ENCODE data around the gene MMAB. TPM values are rescaled to one million over a fixed set of nuclear protein-coding genes. Genes with fewer than 3 reads are reported as not detected.

MMAB gene
- total RNA-seq, 1 experiment from 2014 or later = 24.3 TPM

DNA sequence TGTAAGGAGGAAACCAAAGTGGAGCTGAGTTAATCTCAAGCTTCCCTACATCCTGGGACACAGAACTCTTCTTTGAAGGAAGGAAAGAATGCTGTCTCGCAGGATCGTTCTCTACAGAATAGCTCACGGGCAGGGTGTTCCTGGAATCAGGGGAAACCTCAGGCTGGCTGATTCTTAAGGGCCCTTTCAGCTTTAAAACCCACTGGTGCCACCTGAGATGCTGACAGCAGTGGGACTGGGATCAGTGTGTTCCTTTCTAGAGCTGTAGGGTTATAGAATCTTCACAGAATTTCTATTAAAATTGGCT is 48.1 kb downstream of the MMAB start:
- no peaks in the 10 kb centered on the region for H4K20me1 ChIP-seq (ENCODE audit: control insufficient read depth, insufficient read depth, insufficient read length)
- Mint-ChIP-seq H3K4me3 (no peak overlapping the region), H3K36me3 (ENCODE audit: insufficient read depth in 1 of 3, low read depth in 3 of 3) (peaks cover 7 to 37% (median 34%) of the 10 kb centered on the region in 3 experiments), H3K27ac (peak overlapping the region in 2 of 3 experiments; percentile 79 to 94; a peak in 5 of 7 replicates), H3K27me3 (ENCODE audit: low read depth) (no peaks in the 10 kb centered on the region), H3K4me1 (peaks cover 19 to 51% of the 10 kb centered on the region in 2 experiments), H3K9me3 (no peaks in the 10 kb centered on the region)
- WGBS (ENCODE audit: extremely low coverage, insufficient read length, low lambda C conversion rate) = no CpG with 5 or more reads among the region's 3 CpGs
- H3K14ac ChIP-seq (ENCODE audit: insufficient read depth, low read length) = no peak overlapping the region
- no peaks in the 10 kb centered on the region for H3K9me3 ChIP-seq (ENCODE audit: control insufficient read depth, low read depth, low read length)
- TF ChIP-seq, protein P1, sequence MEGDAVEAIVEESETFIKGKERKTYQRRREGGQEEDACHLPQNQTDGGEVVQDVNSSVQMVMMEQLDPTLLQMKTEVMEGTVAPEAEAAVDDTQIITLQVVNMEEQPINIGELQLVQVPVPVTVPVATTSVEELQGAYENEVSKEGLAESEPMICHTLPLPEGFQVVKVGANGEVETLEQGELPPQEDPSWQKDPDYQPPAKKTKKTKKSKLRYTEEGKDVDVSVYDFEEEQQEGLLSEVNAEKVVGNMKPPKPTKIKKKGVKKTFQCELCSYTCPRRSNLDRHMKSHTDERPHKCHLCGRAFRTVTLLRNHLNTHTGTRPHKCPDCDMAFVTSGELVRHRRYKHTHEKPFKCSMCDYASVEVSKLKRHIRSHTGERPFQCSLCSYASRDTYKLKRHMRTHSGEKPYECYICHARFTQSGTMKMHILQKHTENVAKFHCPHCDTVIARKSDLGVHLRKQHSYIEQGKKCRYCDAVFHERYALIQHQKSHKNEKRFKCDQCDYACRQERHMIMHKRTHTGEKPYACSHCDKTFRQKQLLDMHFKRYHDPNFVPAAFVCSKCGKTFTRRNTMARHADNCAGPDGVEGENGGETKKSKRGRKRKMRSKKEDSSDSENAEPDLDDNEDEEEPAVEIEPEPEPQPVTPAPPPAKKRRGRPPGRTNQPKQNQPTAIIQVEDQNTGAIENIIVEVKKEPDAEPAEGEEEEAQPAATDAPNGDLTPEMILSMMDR (conservative IDR thresholded peaks at IDR 0.05) = no peak
- no peaks in the 10 kb centered on the region for H3K23me2 ChIP-seq (ENCODE audit: insufficient read length, low read depth, low read length, poor library complexity, severe bottlenecking)
- 0 out of 2 replicates have a peak, but pooled peaks cover 4% of the 10 kb centered on the region for H3K4me1 ChIP-seq (ENCODE audit: insufficient read depth, low read length)
- H3K9ac ChIP-seq (ENCODE audit: extremely low read depth, insufficient read length, low read length) = no peak overlapping the region
- DNase-seq = no peak
- no peak overlapping the region for H3K27ac ChIP-seq (ENCODE audit: insufficient read length, low read depth, low read length)
- H3K79me2 ChIP-seq (ENCODE audit: insufficient read depth, low read length) = no peaks in the 10 kb centered on the region
- no peak overlapping the region for H3T11ph ChIP-seq (ENCODE audit: low read length)
- H2BK20ac ChIP-seq (ENCODE audit: low read depth, low read length, poor library complexity, severe bottlenecking) = no peak overlapping the region
- H4K8ac ChIP-seq (replicated peaks; ENCODE audit: insufficient read length, low read depth, low read length) = no peak overlapping the region
- H2BK12ac ChIP-seq (ENCODE audit: insufficient read length, low read depth, low read length) = no peak overlapping the region
- no peak overlapping the region for H3K23ac ChIP-seq (ENCODE audit: insufficient read length, low read depth, low read length)
- no peak overlapping the region for H3K4ac ChIP-seq (ENCODE audit: low read depth, low read length)
- no peak overlapping the region for H2BK15ac ChIP-seq (ENCODE audit: low read depth, low read length)
- no peaks in the 10 kb centered on the region for H3K27me3 ChIP-seq (ENCODE audit: insufficient read depth, low read length)
- no peak overlapping the region for H4K5ac ChIP-seq (ENCODE audit: insufficient read length, low read depth, low read length)
- H2AFZ ChIP-seq (ENCODE audit: low read length) = no peak overlapping the region
- no peak overlapping the region for H3K4me2 ChIP-seq (ENCODE audit: insufficient read depth, insufficient read length, low read length)
- H2BK5ac ChIP-seq (ENCODE audit: insufficient read length, low read length) = no peak overlapping the region
- H3K56ac ChIP-seq (ENCODE audit: insufficient read length, low read depth, low read length) = no peak overlapping the region
- no peak overlapping the region for H2BK120ac ChIP-seq (ENCODE audit: low read depth, low read length, poor library complexity, severe bottlenecking)
- no peaks in the 10 kb centered on the region for H3K79me1 ChIP-seq (ENCODE audit: insufficient read depth, low read depth, low read length, poor library complexity, severe bottlenecking)
- no peak overlapping the region for H4K91ac ChIP-seq (ENCODE audit: insufficient read length, low read depth, low read length)
- H3K18ac ChIP-seq (ENCODE audit: insufficient read length, low read depth, low read length) = no peak overlapping the region
- H2AK5ac ChIP-seq (ENCODE audit: insufficient read length, low read length) = no peak overlapping the region
